HCT116 (cell line): Measurements from ENCODE around the gene RPL31. TPM values are rescaled to one million over a fixed set of nuclear protein-coding genes. Genes with fewer than 3 reads are reported as not detected.

Experiments
- ATAC-seq: fragments of 200-7000 bp; cut with Tn5 transposase; 2 replicates; pipeline ENCODE4 v1.9.1; 2020; ENCODE audit warnings: mild to moderate bottlenecking, moderate library complexity
- BruUV-seq: library from RNA; stranded (reverse); fragments of 400-500 nt; replicated peaks from 2 replicates; lab custom pipeline; 2021; lab: Mats Ljungman, UMichigan
- CTCF ChIA-PET: fragments of 300-600 bp; sonication (Branson Sonifier 250); formaldehyde crosslinking; loops from one replicate; lab custom pipeline; 2021; ENCODE audit warnings: antibody characterized with exemption; lab: Charles Lee
- POLR2A ChIA-PET: fragments of 300-600, 350-600 bp; sonication (Branson Sonifier 250); formaldehyde crosslinking; loops from one replicate; lab custom pipeline; 2021; ENCODE audit warnings: antibody characterized with exemption; lab: Charles Lee
- RAD21 ChIA-PET, 2 experiments: fragments of 300-600 bp; sonication (Branson Sonifier 250); formaldehyde crosslinking; loops; one replicate each; lab custom pipeline; 2023; ENCODE audit warnings: low total read pairs in 2 of 2; ENCODE audit not compliant: uncharacterized antibody in 2 of 2, unreplicated experiment in 2 of 2, low non-redundant PET in 1 of 2; lab: Charles Lee
- DNase-seq: peaks from one replicate; pipeline ENCODE4 v3.0.0-alpha.2; 2010; ENCODE audit warnings: low read depth, low spot score
- H2AFZ ChIP-seq: fragments of 200-600 bp; shearing (Covaris generic), sonication (generic); 2 replicates; pipeline ENCODE4 v1.6.1; 2017; ENCODE audit warnings: low read depth, mixed run types, mixed read lengths, antibody characterized with exemption, low read length; ENCODE audit not compliant: poor library complexity, severe bottlenecking
- H3K27ac ChIP-seq: 2 replicates; pipeline ENCODE4 v1.5.1; 2012; ENCODE audit warnings: low read depth, low read length
- H3K27me3 ChIP-seq: fragments of 200-600 bp; sonication (generic); 2 replicates; pipeline ENCODE4 v1.6.1; 2016; ENCODE audit warnings: mixed run types, low read length, mixed read lengths; ENCODE audit not compliant: insufficient read depth
- H3K36me3 ChIP-seq, 2 experiments: fragments of 200-500 bp in 1 of 2; fragments of 200-600 bp in 1 of 2; sonication (Bioruptor generic) in 1 of 2; sonication (generic) in 1 of 2; 2 replicates each; pipeline versions ENCODE4 v1.5.1 to v1.6.1; 2014 to 2016; ENCODE audit warnings: low read length in 2 of 2, inconsistent platforms in 1 of 2, mixed read lengths in 1 of 2, mixed run types in 1 of 2; ENCODE audit not compliant: insufficient read depth in 2 of 2, control insufficient read depth in 1 of 2
- H3K4me1 ChIP-seq, 2 experiments: fragments of 200-600 bp in 1 of 2; sonication (generic) in 1 of 2; 2 replicates each; pipeline versions ENCODE4 v1.5.1 to v1.6.1; 2012 to 2017; ENCODE audit warnings: low read length in 2 of 2, inconsistent platforms in 1 of 2, mild to moderate bottlenecking in 1 of 2, mixed read lengths in 1 of 2, mixed run types in 1 of 2, moderate library complexity in 1 of 2; ENCODE audit not compliant: insufficient read depth in 2 of 2, control insufficient read depth in 1 of 2
- H3K4me2 ChIP-seq: fragments of 200-600 bp; sonication (generic); 2 replicates; pipeline ENCODE4 v1.6.1; 2017; ENCODE audit warnings: mixed run types, low read length, mixed read lengths
- H3K4me3 ChIP-seq, 2 experiments: fragments of 200-600 bp in 1 of 2; sonication (generic) in 1 of 2; replicated peaks in 1 of 2; 2 replicates each; pipeline ENCODE4 v1.5.1; 2011 to 2016; ENCODE audit warnings: low read length in 2 of 2, control low read depth in 1 of 2, low read depth in 1 of 2, mild to moderate bottlenecking in 1 of 2, mixed read lengths in 1 of 2, mixed run types in 1 of 2
- H3K79me2 ChIP-seq: fragments of 200-600 bp; sonication (generic); 2 replicates; pipeline ENCODE4 v1.6.1; 2017; ENCODE audit warnings: mild to moderate bottlenecking, mixed run types, low read length, moderate library complexity, mixed read lengths; ENCODE audit not compliant: insufficient read depth
- H3K9ac ChIP-seq: fragments of 200-600 bp; sonication (generic); 2 replicates; pipeline ENCODE4 v1.6.1; 2016; ENCODE audit warnings: low read length, mixed read lengths
- H3K9me2 ChIP-seq: fragments of 200-600 bp; sonication (generic), shearing (Covaris generic); 2 replicates; pipeline ENCODE4 v1.6.1; 2017; ENCODE audit warnings: mixed run types, mild to moderate bottlenecking, moderate library complexity; ENCODE audit not compliant: insufficient read depth
- H3K9me3 ChIP-seq, 2 experiments: fragments of 200-500 bp in 1 of 2; fragments of 200-600 bp in 1 of 2; sonication (Bioruptor generic) in 1 of 2; sonication (generic) in 1 of 2; 2 replicates each; pipeline ENCODE4 v1.6.1; 2014 to 2017; ENCODE audit warnings: low read length in 2 of 2, mixed read lengths in 2 of 2, inconsistent platforms in 1 of 2, low read depth in 1 of 2, mild to moderate bottlenecking in 1 of 2, mixed run types in 1 of 2, moderate library complexity in 1 of 2; ENCODE audit not compliant: control insufficient read depth in 1 of 2, insufficient read depth in 1 of 2
- H4K20me1 ChIP-seq: fragments of 200-600 bp; sonication (generic), shearing (Covaris generic); 2 replicates; pipeline ENCODE4 v1.6.1; 2017; ENCODE audit warnings: mixed run types, mild to moderate bottlenecking, moderate library complexity; ENCODE audit not compliant: insufficient read depth
- CBX3 ChIP-seq: IDR thresholded peaks from 2 replicates; pipeline ENCODE4 v1.6.1; 2012; ENCODE audit warnings: low read depth
- EGR1 ChIP-seq: IDR thresholded peaks from 2 replicates; pipeline ENCODE4 v1.6.1; 2012; ENCODE audit warnings: low read depth
- EZH2phosphoT487 ChIP-seq: fragments of 200-600 bp; IDR thresholded peaks from 2 replicates; pipeline ENCODE4 v1.6.1; 2018; ENCODE audit warnings: antibody characterized with exemption, borderline replicate concordance
- FOSL1 ChIP-seq: IDR thresholded peaks from 2 replicates; pipeline ENCODE4 v1.6.1; 2012; ENCODE audit warnings: low read depth
- JUND ChIP-seq: IDR thresholded peaks from 2 replicates; pipeline ENCODE4 v1.6.1; 2012
- POLR2A ChIP-seq: IDR thresholded peaks from 2 replicates; pipeline ENCODE4 v1.7.0; 2011; ENCODE audit warnings: borderline replicate concordance; ENCODE audit not compliant: insufficient read depth, insufficient read length; ENCODE audit errors: extremely low read depth
- SIN3A ChIP-seq: IDR thresholded peaks from 2 replicates; pipeline ENCODE4 v1.6.1; 2012; ENCODE audit warnings: low read depth
- SP1 ChIP-seq: IDR thresholded peaks from 2 replicates; pipeline ENCODE4 v1.6.1; 2012; ENCODE audit warnings: low read depth
- SRF ChIP-seq: IDR thresholded peaks from 2 replicates; pipeline ENCODE4 v1.6.1; 2012; ENCODE audit warnings: low read depth
- YY1 ChIP-seq: IDR thresholded peaks from 2 replicates; pipeline ENCODE4 v1.6.1; 2011; ENCODE audit warnings: low read length, low read depth, moderate library complexity, mild to moderate bottlenecking; ENCODE audit not compliant: insufficient replicate concordance; ENCODE audit errors: extremely low read depth
- ZFX ChIP-seq: fragments of 450-650 bp; IDR thresholded peaks from 2 replicates; pipeline ENCODE4 v1.6.1; 2017
- ZNF274 ChIP-seq: fragments of 200-500 bp; sonication (Bioruptor generic); IDR thresholded peaks from 2 replicates; pipeline ENCODE4 v1.6.1; 2014; ENCODE audit warnings: mild to moderate bottlenecking, low read depth, low read length, inconsistent platforms
- intact Hi-C: fragments of 100-400 bp; cut with micrococcal nuclease; formaldehyde crosslinking; loops from 2 replicates; pipeline ENCODE4 v1.10.0; 2022
- total RNA-seq: library from RNA; stranded (reverse); gene quantifications from one replicate; pipeline ENCODE4 v1.2.1, GENCODE V29; 2021; ENCODE audit not compliant: unreplicated experiment
- TF ChIP-seq, protein P1 (sequence below): IDR thresholded peaks from 2 replicates; pipeline ENCODE4 v1.6.1; 2012
- TF ChIP-seq, protein P2 (sequence below): IDR thresholded peaks from 2 replicates; pipeline ENCODE4 v1.6.1; 2011; ENCODE audit warnings: mild to moderate bottlenecking, low read length, moderate library complexity; ENCODE audit not compliant: insufficient replicate concordance; ENCODE audit errors: extremely low read depth
- TF ChIP-seq, protein P3 (sequence below): IDR thresholded peaks from 2 replicates; pipeline ENCODE4 v1.6.1; 2012; ENCODE audit warnings: low read depth

RPL31 gene
- total RNA-seq, 1 experiment from 2014 or later = 1,340 TPM

DNA sequence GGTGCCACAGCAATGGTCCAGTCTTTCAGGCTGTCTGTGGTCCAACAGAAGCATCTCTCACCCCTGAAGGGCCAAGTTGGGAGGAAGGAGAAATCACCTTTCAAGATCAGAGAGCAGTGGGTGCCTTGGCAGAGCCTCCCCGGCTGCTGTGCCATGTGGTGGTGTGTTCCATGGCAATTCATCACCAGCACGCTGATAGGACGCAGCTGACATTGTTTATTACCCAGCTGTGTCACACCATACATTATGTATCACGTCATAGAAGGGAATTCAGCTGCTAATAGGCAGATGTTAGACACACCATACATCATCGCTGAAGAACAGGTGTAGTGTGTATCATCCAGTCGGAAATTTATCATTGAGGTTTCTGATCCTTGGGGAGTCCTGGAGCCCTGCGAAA lies 29.6 kb upstream of the RPL31 start:
- CTCF ChIA-PET = interaction anchor here (0.6 kb wide), 1 partner anchor 12 kb away, joined by 3 read pairs; no protein-coding TSS in a partner anchor
- H3K27ac ChIP-seq = no peak overlapping the region
- no peaks in the 10 kb centered on the region for H3K9me2 ChIP-seq
- ATAC-seq (no peak), DNase-seq (no peak)
- POLR2A ChIA-PET = no interaction called here
- intact Hi-C loops = no loop called here
- no peaks in the 10 kb centered on the region for H3K27me3 ChIP-seq
- H3K9ac ChIP-seq = no peak overlapping the region
- H3K9me3 ChIP-seq = no peaks in the 10 kb centered on the region
- H3K4me3 ChIP-seq = no peak overlapping the region
- no peaks in the 10 kb centered on the region for H3K4me1 ChIP-seq
- H4K20me1 ChIP-seq = no peaks in the 10 kb centered on the region
- TF ChIP-seq, protein P1, sequence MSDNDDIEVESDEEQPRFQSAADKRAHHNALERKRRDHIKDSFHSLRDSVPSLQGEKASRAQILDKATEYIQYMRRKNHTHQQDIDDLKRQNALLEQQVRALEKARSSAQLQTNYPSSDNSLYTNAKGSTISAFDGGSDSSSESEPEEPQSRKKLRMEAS = no peak
- no peak for TF ChIP-seq ZNF274
- TF ChIP-seq JUND = no peak
- no peak for TF ChIP-seq YY1
- no peak for TF ChIP-seq EGR1
- TF ChIP-seq SRF = no peak
- no peaks in the 10 kb centered on the region for H3K79me2 ChIP-seq
- RAD21 ChIA-PET = no interaction called here
- H2AFZ ChIP-seq = no peak overlapping the region
- H3K4me2 ChIP-seq = no peak overlapping the region
- H3K36me3 ChIP-seq = peaks cover 0 to 3% of the 10 kb centered on the region in 2 experiments; a peak in 1 of 4 replicates
- no TSS peak for BruUV-seq

DNA sequence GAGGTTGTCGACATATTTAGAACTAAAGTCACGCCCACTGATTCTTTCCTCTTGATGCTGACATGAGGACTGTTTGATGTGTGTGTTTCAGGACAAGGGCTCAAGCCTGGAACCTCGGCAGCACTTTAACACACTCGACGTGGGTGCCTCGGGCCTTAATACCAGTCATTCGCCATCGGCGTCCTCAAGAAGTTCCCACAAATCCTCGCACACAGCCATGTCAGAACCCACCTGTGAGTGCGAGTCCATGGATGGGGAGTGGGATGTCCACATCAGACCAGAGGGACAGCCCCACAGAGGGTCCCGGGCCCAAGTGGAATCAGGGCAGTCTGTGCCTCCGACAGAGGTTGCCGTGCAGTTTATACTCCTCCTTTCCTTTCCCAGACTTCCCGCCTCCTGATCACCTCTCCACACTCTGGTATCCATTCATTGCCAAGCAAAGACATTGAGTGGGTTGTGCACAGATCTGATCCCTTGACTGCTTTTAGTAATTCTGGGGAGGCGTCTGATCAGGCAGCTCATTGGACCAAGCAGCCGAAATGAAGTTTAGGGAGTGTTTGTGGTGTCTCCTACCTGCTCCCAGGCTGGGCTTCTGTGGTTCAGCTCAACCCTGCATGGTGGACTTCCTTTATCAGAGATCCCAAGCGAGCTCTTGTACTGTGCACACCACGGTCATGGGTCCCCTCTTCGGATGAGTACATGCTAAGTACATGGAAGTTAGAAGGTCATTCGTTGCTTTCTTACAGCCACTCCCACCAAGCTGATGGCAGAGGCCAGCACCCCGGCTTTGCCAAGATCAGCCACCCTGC lies 27.2 kb upstream of the RPL31 start:
- ATAC-seq (no peak), DNase-seq (no peak)
- POLR2A ChIA-PET = no interaction called here
- CTCF ChIA-PET = no interaction called here
- H3K9ac ChIP-seq = no peak overlapping the region
- no peaks in the 10 kb centered on the region for H3K9me3 ChIP-seq
- no peak overlapping the region for H3K4me2 ChIP-seq
- no TSS peak for BruUV-seq
- no peaks in the 10 kb centered on the region for H3K79me2 ChIP-seq
- H3K9me2 ChIP-seq = no peaks in the 10 kb centered on the region
- no peak overlapping the region for H2AFZ ChIP-seq
- H4K20me1 ChIP-seq = no peaks in the 10 kb centered on the region
- no peaks in the 10 kb centered on the region for H3K27me3 ChIP-seq
- no peak overlapping the region for H3K27ac ChIP-seq
- intact Hi-C loops = no loop called here
- H3K4me3 ChIP-seq = no peak overlapping the region
- H3K4me1 ChIP-seq = no peaks in the 10 kb centered on the region; a peak in 1 of 4 replicates
- RAD21 ChIA-PET = no interaction called here
- no peaks in the 10 kb centered on the region; a peak in 1 of 4 replicates for H3K36me3 ChIP-seq
- TF ChIP-seq SIN3A = no peak
- TF ChIP-seq, protein P2, sequence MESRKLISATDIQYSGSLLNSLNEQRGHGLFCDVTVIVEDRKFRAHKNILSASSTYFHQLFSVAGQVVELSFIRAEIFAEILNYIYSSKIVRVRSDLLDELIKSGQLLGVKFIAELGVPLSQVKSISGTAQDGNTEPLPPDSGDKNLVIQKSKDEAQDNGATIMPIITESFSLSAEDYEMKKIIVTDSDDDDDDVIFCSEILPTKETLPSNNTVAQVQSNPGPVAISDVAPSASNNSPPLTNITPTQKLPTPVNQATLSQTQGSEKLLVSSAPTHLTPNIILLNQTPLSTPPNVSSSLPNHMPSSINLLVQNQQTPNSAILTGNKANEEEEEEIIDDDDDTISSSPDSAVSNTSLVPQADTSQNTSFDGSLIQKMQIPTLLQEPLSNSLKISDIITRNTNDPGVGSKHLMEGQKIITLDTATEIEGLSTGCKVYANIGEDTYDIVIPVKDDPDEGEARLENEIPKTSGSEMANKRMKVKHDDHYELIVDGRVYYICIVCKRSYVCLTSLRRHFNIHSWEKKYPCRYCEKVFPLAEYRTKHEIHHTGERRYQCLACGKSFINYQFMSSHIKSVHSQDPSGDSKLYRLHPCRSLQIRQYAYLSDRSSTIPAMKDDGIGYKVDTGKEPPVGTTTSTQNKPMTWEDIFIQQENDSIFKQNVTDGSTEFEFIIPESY = no peak
- TF ChIP-seq POLR2A = no peak
- no peak for TF ChIP-seq SP1
- no peak for TF ChIP-seq FOSL1
- no peak for TF ChIP-seq EZH2phosphoT487
- no peak for TF ChIP-seq ZFX
- TF ChIP-seq, protein P3, sequence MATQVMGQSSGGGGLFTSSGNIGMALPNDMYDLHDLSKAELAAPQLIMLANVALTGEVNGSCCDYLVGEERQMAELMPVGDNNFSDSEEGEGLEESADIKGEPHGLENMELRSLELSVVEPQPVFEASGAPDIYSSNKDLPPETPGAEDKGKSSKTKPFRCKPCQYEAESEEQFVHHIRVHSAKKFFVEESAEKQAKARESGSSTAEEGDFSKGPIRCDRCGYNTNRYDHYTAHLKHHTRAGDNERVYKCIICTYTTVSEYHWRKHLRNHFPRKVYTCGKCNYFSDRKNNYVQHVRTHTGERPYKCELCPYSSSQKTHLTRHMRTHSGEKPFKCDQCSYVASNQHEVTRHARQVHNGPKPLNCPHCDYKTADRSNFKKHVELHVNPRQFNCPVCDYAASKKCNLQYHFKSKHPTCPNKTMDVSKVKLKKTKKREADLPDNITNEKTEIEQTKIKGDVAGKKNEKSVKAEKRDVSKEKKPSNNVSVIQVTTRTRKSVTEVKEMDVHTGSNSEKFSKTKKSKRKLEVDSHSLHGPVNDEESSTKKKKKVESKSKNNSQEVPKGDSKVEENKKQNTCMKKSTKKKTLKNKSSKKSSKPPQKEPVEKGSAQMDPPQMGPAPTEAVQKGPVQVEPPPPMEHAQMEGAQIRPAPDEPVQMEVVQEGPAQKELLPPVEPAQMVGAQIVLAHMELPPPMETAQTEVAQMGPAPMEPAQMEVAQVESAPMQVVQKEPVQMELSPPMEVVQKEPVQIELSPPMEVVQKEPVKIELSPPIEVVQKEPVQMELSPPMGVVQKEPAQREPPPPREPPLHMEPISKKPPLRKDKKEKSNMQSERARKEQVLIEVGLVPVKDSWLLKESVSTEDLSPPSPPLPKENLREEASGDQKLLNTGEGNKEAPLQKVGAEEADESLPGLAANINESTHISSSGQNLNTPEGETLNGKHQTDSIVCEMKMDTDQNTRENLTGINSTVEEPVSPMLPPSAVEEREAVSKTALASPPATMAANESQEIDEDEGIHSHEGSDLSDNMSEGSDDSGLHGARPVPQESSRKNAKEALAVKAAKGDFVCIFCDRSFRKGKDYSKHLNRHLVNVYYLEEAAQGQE = no peak
- TF ChIP-seq EGR1 = no peak
- no peak for TF ChIP-seq ZNF274
- no peak for TF ChIP-seq CBX3
